ENCODE results near the gene BPIFB1. TPM values are rescaled to one million over a fixed set of nuclear protein-coding genes. Genes with fewer than 3 reads are reported as not detected.
A peak's percentile ranks its signal among the peaks of the same experiment; 100 is the strongest.

Gene BPIFB1
- total and polyA plus RNA-seq, 2 donors (not counting 1 experiment from before 2014, with no cell fraction given), result not detected

GRCh38 chr20:33262658-33263065, 20.4 kb upstream of the BPIFB1 start:
- H3K79me2 ChIP-seq (ENCODE audit: control insufficient read depth, insufficient read depth, low read length), result no peaks in the 10 kb centered on the region
- H3K4me3 ChIP-seq (replicated peaks in 1 of 4; ENCODE audit: control extremely low read depth in 1 of 4, insufficient read depth in 1 of 4, low read depth in 3 of 4, low read length in 4 of 4), result no peak overlapping the region
- no peaks in the 10 kb centered on the region for H3K9me3 ChIP-seq (ENCODE audit: control insufficient read depth, insufficient read depth, low read depth, low read length)
- no peak overlapping the region for H3K4me2 ChIP-seq (ENCODE audit: extremely low read depth, insufficient read depth, low read length)
- H2AFZ ChIP-seq (ENCODE audit: low read length), result no peak overlapping the region
- no peak overlapping the region for H3K27ac ChIP-seq (ENCODE audit: insufficient read depth, low read length)
- H3K4me1 ChIP-seq (ENCODE audit: control insufficient read depth, extremely low read depth, insufficient read depth, low read length), result no peaks in the 10 kb centered on the region
- H4K20me1 ChIP-seq (ENCODE audit: control insufficient read depth, extremely low read depth, insufficient read depth, low read length), result no peaks in the 10 kb centered on the region
- TF ChIP-seq, protein P1, sequence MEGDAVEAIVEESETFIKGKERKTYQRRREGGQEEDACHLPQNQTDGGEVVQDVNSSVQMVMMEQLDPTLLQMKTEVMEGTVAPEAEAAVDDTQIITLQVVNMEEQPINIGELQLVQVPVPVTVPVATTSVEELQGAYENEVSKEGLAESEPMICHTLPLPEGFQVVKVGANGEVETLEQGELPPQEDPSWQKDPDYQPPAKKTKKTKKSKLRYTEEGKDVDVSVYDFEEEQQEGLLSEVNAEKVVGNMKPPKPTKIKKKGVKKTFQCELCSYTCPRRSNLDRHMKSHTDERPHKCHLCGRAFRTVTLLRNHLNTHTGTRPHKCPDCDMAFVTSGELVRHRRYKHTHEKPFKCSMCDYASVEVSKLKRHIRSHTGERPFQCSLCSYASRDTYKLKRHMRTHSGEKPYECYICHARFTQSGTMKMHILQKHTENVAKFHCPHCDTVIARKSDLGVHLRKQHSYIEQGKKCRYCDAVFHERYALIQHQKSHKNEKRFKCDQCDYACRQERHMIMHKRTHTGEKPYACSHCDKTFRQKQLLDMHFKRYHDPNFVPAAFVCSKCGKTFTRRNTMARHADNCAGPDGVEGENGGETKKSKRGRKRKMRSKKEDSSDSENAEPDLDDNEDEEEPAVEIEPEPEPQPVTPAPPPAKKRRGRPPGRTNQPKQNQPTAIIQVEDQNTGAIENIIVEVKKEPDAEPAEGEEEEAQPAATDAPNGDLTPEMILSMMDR (conservative IDR thresholded peaks at IDR 0.05 in 1 of 2, IDR thresholded peaks at IDR 0.05 in 1 of 2; ENCODE audit: low read depth in 1 of 2, low read length in 2 of 2), result peak; percentile 51 to 67
- TF ChIP-seq EZH2 (IDR thresholded peaks at IDR 0.05; ENCODE audit: low read length, missing control alignments), result no peak
- peak; percentile 47 to 54 for DNase-seq (ENCODE audit: low read depth in 2 of 2)
- H3K9ac ChIP-seq (ENCODE audit: insufficient read depth, low read length), result no peak overlapping the region
- H3K27me3 ChIP-seq (ENCODE audit: control insufficient read depth, insufficient read depth, low read length), result no peaks in the 10 kb centered on the region
- no peaks in the 10 kb centered on the region for H3K36me3 ChIP-seq (ENCODE audit: control insufficient read depth, insufficient read depth, low read length)

DNA sequence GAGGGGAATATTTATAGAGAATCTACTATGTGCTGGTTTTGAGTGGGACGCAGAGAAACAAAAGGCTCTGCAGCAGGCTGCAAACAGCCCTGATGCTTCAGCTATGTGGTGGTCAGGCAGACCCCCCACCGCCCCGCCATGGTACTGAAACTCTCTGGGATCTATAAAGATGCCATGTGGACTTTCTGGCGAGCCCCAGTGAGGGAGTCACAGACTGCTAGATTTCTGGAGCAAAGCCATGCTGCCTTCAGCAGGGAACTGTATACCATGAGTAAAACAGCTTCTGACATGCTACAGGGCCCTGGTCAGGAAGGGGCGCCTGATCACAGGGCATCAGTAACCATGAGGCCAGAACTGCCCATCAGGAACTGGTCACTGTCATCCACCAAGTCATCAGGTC, 19.2 kb upstream of the BPIFB1 start:
- H3K9me3 ChIP-seq (ENCODE audit: control insufficient read depth, insufficient read depth, low read depth, low read length), result no peaks in the 10 kb centered on the region
- H3K9ac ChIP-seq (ENCODE audit: insufficient read depth, low read length), result no peak overlapping the region
- no peaks in the 10 kb centered on the region for H4K20me1 ChIP-seq (ENCODE audit: control insufficient read depth, extremely low read depth, insufficient read depth, low read length)
- no peak overlapping the region for H3K27ac ChIP-seq (ENCODE audit: insufficient read depth, low read length)
- no peak overlapping the region for H2AFZ ChIP-seq (ENCODE audit: low read length)
- DNase-seq (ENCODE audit: low read depth in 2 of 2), result no peak
- H3K4me2 ChIP-seq (ENCODE audit: extremely low read depth, insufficient read depth, low read length), result no peak overlapping the region
- TF ChIP-seq, protein P1 (conservative IDR thresholded peaks at IDR 0.05 in 1 of 2, IDR thresholded peaks at IDR 0.05 in 1 of 2; ENCODE audit: low read depth in 1 of 2, low read length in 2 of 2), result no peak
- no peak for TF ChIP-seq EZH2 (IDR thresholded peaks at IDR 0.05; ENCODE audit: low read length, missing control alignments)
- H3K79me2 ChIP-seq (ENCODE audit: control insufficient read depth, insufficient read depth, low read length), result no peaks in the 10 kb centered on the region
- no peaks in the 10 kb centered on the region for H3K27me3 ChIP-seq (ENCODE audit: control insufficient read depth, insufficient read depth, low read length)
- no peaks in the 10 kb centered on the region for H3K4me1 ChIP-seq (ENCODE audit: control insufficient read depth, extremely low read depth, insufficient read depth, low read length)
- no peak overlapping the region for H3K4me3 ChIP-seq (replicated peaks in 1 of 4; ENCODE audit: control extremely low read depth in 1 of 4, insufficient read depth in 1 of 4, low read depth in 3 of 4, low read length in 4 of 4)
- no peaks in the 10 kb centered on the region for H3K36me3 ChIP-seq (ENCODE audit: control insufficient read depth, insufficient read depth, low read length)

DNA sequence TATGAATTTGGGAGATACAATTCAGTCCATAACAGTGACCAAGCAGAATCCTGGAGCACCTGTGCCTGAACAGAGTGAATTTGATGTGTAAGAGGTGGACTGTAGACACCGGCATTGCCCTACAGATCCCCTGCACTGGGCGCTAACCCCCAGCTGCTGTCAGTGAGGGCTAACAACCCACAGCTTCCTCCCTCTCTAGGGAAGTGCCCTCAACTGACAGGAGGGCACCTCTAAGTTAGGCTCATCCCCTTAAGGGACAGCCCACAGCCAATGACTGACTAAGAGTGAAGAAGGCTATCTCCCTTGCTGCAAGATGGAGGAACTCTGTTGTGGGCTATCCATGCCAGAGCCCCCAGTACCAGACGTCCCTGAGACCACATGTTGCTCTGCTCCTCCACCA, 15.3 kb upstream of the BPIFB1 start:
- Histone ChIP-seq H3K27ac (ENCODE audit: insufficient read depth, low read length) (no peak overlapping the region), H3K79me2 (ENCODE audit: control insufficient read depth, insufficient read depth, low read length) (no peaks in the 10 kb centered on the region), H2AFZ (ENCODE audit: low read length) (no peak overlapping the region), H3K4me2 (ENCODE audit: extremely low read depth, insufficient read depth, low read length) (no peak overlapping the region), H4K20me1 (ENCODE audit: control insufficient read depth, extremely low read depth, insufficient read depth, low read length) (no peaks in the 10 kb centered on the region), H3K36me3 (ENCODE audit: control insufficient read depth, insufficient read depth, low read length) (no peaks in the 10 kb centered on the region), H3K27me3 (ENCODE audit: control insufficient read depth, insufficient read depth, low read length) (peaks cover 3% of the 10 kb centered on the region), H3K9me3 (ENCODE audit: control insufficient read depth, insufficient read depth, low read depth, low read length) (no peaks in the 10 kb centered on the region), H3K9ac (ENCODE audit: insufficient read depth, low read length) (no peak overlapping the region), H3K4me3 (replicated peaks in 1 of 4; ENCODE audit: control extremely low read depth in 1 of 4, insufficient read depth in 1 of 4, low read depth in 3 of 4, low read length in 4 of 4) (no peak overlapping the region), H3K4me1 (ENCODE audit: control insufficient read depth, extremely low read depth, insufficient read depth, low read length) (no peaks in the 10 kb centered on the region)
- no peak for TF ChIP-seq EZH2 (IDR thresholded peaks at IDR 0.05; ENCODE audit: low read length, missing control alignments)
- TF ChIP-seq, protein P1 (conservative IDR thresholded peaks at IDR 0.05 in 1 of 2, IDR thresholded peaks at IDR 0.05 in 1 of 2; ENCODE audit: low read depth in 1 of 2, low read length in 2 of 2), result no peak
- no peak for DNase-seq (ENCODE audit: low read depth in 2 of 2)

All from fibroblast of lung (primary cell).